Prostate gland (tissue), 2 donors: Measurements from ENCODE around the gene IYD.

Source experiments
- CTCF ChIP-seq, 4 experiments: fragments of 200-600 bp in 2 of 4; fragments of 450-650 bp in 2 of 4; sonication (generic) in 2 of 4; IDR thresholded peaks; 1 replicate in 3 of 4; 2 replicates in 1 of 4; pipeline ENCODE4 v1.5.1; 2016 to 2019; ENCODE audit warnings: antibody characterized with exemption in 4 of 4, mild to moderate bottlenecking in 2 of 4, moderate library complexity in 2 of 4
- POLR2A ChIP-seq: fragments of 450-650 bp; IDR thresholded peaks from one replicate; pipeline ENCODE4 v1.6.1; 2016; ENCODE audit warnings: antibody characterized with exemption, mild to moderate bottlenecking
- POLR2AphosphoS5 ChIP-seq: sonication (generic); formaldehyde crosslinking; IDR thresholded peaks from one replicate; pipeline ENCODE4 v1.6.1; 2017; ENCODE audit warnings: antibody characterized with exemption

GRCh38 chr6:150406948-150407347, 38.1 kb downstream of the IYD start:
- TF ChIP-seq CTCF (IDR thresholded peaks at IDR 0.05) (no peak), POLR2A (no peak), POLR2AphosphoS5 (no peak)
